Liver (tissue), 9 donors: ENCODE measurements around the gene RERE. TPM values are rescaled to one million over a fixed set of nuclear protein-coding genes. Genes with fewer than 3 reads are reported as not detected.

Experiments
- DNase-seq: peaks from one replicate; pipeline ENCODE4 v3.0.0-alpha.2; 2017; ENCODE audit warnings: low spot score
- H3K27ac ChIP-seq, 2 donors: one replicate each; pipeline ENCODE4 v1.7.0; 2013; ENCODE audit warnings: inconsistent platforms in 2 of 2, low read length in 2 of 2, control low read depth in 1 of 2, low read depth in 1 of 2, mild to moderate bottlenecking in 1 of 2
- H3K27me3 ChIP-seq, 4 donors: one replicate each; pipeline versions ENCODE4 v1.6.1 to v1.7.0; 2013; ENCODE audit warnings: low read length in 3 of 4, inconsistent platforms in 1 of 4, mild to moderate bottlenecking in 1 of 4, moderate library complexity in 1 of 4; ENCODE audit not compliant: control insufficient read depth in 4 of 4, insufficient read depth in 4 of 4
- H3K36me3 ChIP-seq, 4 donors: one replicate each; pipeline versions ENCODE4 v1.6.1 to v1.7.0; 2013; ENCODE audit warnings: low read length in 3 of 4, mild to moderate bottlenecking in 3 of 4, low read depth in 1 of 4, moderate library complexity in 1 of 4; ENCODE audit not compliant: control insufficient read depth in 4 of 4, insufficient read depth in 3 of 4
- H3K4me1 ChIP-seq, 4 donors: one replicate each; pipeline versions ENCODE4 v1.6.1 to v1.7.0; 2013; ENCODE audit warnings: low read length in 3 of 4, mild to moderate bottlenecking in 3 of 4, moderate library complexity in 1 of 4; ENCODE audit not compliant: control insufficient read depth in 4 of 4, insufficient read depth in 4 of 4
- H3K4me3 ChIP-seq, 3 donors: one replicate each; pipeline versions ENCODE4 v1.6.1 to v1.7.0; 2013; ENCODE audit warnings: low read length in 3 of 3, control low read depth in 1 of 3, low read depth in 1 of 3, mild to moderate bottlenecking in 1 of 3
- H3K9ac ChIP-seq, 2 donors: one replicate each; pipeline ENCODE4 v1.7.0; 2013; ENCODE audit warnings: low read length in 2 of 2, mild to moderate bottlenecking in 2 of 2, moderate library complexity in 2 of 2, control low read depth in 1 of 2, low read depth in 1 of 2
- H3K9me3 ChIP-seq, 4 donors: one replicate each; pipeline versions ENCODE4 v1.6.1 to v1.7.0; 2013; ENCODE audit warnings: low read length in 3 of 4; ENCODE audit not compliant: control insufficient read depth in 4 of 4
- ATF3 ChIP-seq: IDR thresholded peaks from 2 replicates; pipeline ENCODE4 v1.6.1; 2016; ENCODE audit warnings: antibody characterized with exemption
- CTCF ChIP-seq: fragments of 150-350 bp; IDR thresholded peaks from 2 replicates; pipeline ENCODE4 v1.5.1; 2017; ENCODE audit warnings: improper control_type of control experiment, low read depth, low read length; ENCODE audit not compliant: missing input control
- EGR1 ChIP-seq, 2 donors: IDR thresholded peaks; 2 replicates each; pipeline ENCODE4 v1.6.1; 2016 to 2018; ENCODE audit warnings: antibody characterized with exemption in 2 of 2, low read depth in 2 of 2
- FOXA1 ChIP-seq: IDR thresholded peaks from 2 replicates; pipeline ENCODE4 v1.6.1; 2016; ENCODE audit warnings: antibody characterized with exemption
- FOXA2 ChIP-seq: IDR thresholded peaks from 2 replicates; pipeline ENCODE4 v1.6.1; 2016; ENCODE audit warnings: antibody characterized with exemption
- GABPA ChIP-seq, 2 donors: IDR thresholded peaks in 1 of 2; conservative IDR thresholded peaks in 1 of 2; 2 replicates each; pipeline ENCODE4 v1.6.1; 2016; ENCODE audit warnings: antibody characterized with exemption in 2 of 2, mild to moderate bottlenecking in 1 of 2, moderate library complexity in 1 of 2
- HNF4A ChIP-seq, 2 donors: conservative IDR thresholded peaks; 2 replicates each; pipeline ENCODE4 v1.6.1; 2016; ENCODE audit warnings: antibody characterized with exemption in 2 of 2, mild to moderate bottlenecking in 2 of 2
- HNF4G ChIP-seq: IDR thresholded peaks from 2 replicates; pipeline ENCODE4 v1.6.1; 2016; ENCODE audit warnings: antibody characterized with exemption
- JUND ChIP-seq, 2 donors: IDR thresholded peaks; 2 replicates each; pipeline ENCODE4 v1.6.1; 2016; ENCODE audit warnings: antibody characterized with exemption in 2 of 2
- MAX ChIP-seq: IDR thresholded peaks from 2 replicates; pipeline ENCODE4 v1.6.1; 2016; ENCODE audit warnings: antibody characterized with exemption
- NR2F2 ChIP-seq: IDR thresholded peaks from 2 replicates; pipeline ENCODE4 v1.6.1; 2016; ENCODE audit warnings: antibody characterized with exemption
- RAD21 ChIP-seq, 2 donors: IDR thresholded peaks; 2 replicates each; pipeline ENCODE4 v1.6.1; 2016; ENCODE audit warnings: antibody characterized with exemption in 2 of 2, mild to moderate bottlenecking in 2 of 2
- SP1 ChIP-seq: IDR thresholded peaks from 2 replicates; pipeline ENCODE4 v1.6.1; 2018; ENCODE audit warnings: antibody characterized with exemption, mild to moderate bottlenecking
- TAF1 ChIP-seq: conservative IDR thresholded peaks from 2 replicates; pipeline ENCODE4 v1.6.1; 2016; ENCODE audit warnings: antibody characterized with exemption, mild to moderate bottlenecking
- YY1 ChIP-seq: IDR thresholded peaks from 2 replicates; pipeline ENCODE4 v1.6.1; 2016; ENCODE audit warnings: antibody characterized with exemption, mild to moderate bottlenecking
- ZBTB33 ChIP-seq: IDR thresholded peaks from 2 replicates; pipeline ENCODE4 v1.6.1; 2016; ENCODE audit warnings: antibody characterized with exemption
- WGBS: extraction: QIAGEN DNeasy Blood & Tissue Kit; methylation state at CpG from one replicate; pipeline ENCODE4 v1.1.7; 2013; 5-methylcytosine and 5-hydroxymethylcytosine counted together
- polyA plus RNA-seq, 2 donors: library from polyadenylated mRNA; stranded (reverse) in 1 of 2; unstranded in 1 of 2; fragments of 200-250 nt in 1 of 2; fragments of >200 nt in 1 of 2; fragmentation: Nextera tagmentation in 1 of 2; extraction: Ambion mirVana in 1 of 2; gene quantifications; one replicate each; pipeline versions ENCODE4 v1.2.1 to v1.2.3, GENCODE V29; 2013 to 2015
- total RNA-seq, 2 donors: library from RNA; depleted of rRNA; stranded (reverse); fragments of >200 nt; gene quantifications; one replicate each; pipeline ENCODE4 v1.2.3, GENCODE V29; 2014
- TF ChIP-seq, protein P1 (sequence below): IDR thresholded peaks from 2 replicates; pipeline ENCODE4 v1.6.1; 2016; ENCODE audit warnings: antibody characterized with exemption, mild to moderate bottlenecking
- donor health status: healthy.
- donor health status: healthy.
- donor health status: healthy.
- donor health status: healthy.
- donor health status: healthy.

Gene RERE
- total and polyA plus RNA-seq, 4 donors = 9.8 to 49.1 (median 24.8) TPM

DNA sequence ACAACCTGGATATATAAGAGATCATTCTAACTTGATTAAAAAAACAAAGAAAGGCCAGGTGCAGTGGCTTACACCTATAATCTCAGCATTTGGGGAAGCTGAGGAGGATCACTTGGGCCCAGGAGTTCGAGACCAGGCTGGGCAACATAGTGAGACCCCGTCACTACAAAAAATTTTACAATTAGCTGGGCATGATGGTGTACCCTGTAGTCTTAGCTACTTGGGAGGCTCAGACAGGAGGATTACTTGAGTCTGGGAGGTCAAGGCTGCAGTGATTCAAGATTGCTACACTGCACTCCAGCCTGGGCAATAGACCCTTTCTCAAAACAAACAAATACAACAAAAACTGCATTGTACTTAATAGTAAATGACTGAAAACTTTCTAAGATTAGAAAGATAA lies 330.2 kb downstream of the RERE start:
- no peak for TF ChIP-seq FOXA2
- no peak for TF ChIP-seq RAD21 (IDR thresholded peaks at IDR 0.05)
- TF ChIP-seq HNF4G = no peak
- TF ChIP-seq NR2F2 = no peak
- TF ChIP-seq YY1 = no peak
- TF ChIP-seq GABPA (IDR thresholded peaks at IDR 0.05 in 1 of 2, conservative IDR thresholded peaks at IDR 0.05 in 1 of 2) = no peak
- TF ChIP-seq EGR1 (IDR thresholded peaks at IDR 0.05; ENCODE audit: low read depth in 2 of 2) = no peak
- no peak for TF ChIP-seq SP1
- no peak for TF ChIP-seq JUND (IDR thresholded peaks at IDR 0.05)
- no peak for TF ChIP-seq ZBTB33
- TF ChIP-seq CTCF = no peak
- TF ChIP-seq TAF1 = no peak
- no peak for TF ChIP-seq FOXA1
- no peak for DNase-seq
- Histone ChIP-seq H3K9me3 (no peaks in the 10 kb centered on the region), H3K27me3 (no peaks in the 10 kb centered on the region), H3K9ac (no peak overlapping the region), H3K4me1 (no peaks in the 10 kb centered on the region), H3K4me3 (no peak overlapping the region), H3K27ac (no peak overlapping the region), H3K36me3 (no peaks in the 10 kb centered on the region)
- WGBS = 98% methylated on average over 2 of the region's 2 CpGs

DNA sequence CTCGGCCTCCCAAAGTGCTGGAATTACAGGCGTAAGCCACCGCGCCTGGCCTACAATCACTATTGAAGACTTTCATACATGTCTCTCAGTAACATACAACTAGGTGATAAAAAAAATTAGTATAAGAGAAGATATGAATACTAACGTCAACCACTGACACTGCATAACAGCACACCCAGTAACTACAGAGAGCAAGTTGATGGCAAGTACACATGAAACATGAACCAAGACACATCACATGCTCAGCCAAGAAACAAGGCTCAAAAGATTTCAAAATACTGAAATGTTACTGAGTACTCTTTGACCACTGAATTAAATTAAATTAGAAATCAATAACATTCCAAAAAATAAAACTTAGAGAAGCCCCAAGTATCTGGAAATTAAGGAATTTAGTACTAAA lies 331.4 kb downstream of the RERE start:
- Histone ChIP-seq H3K27me3 (no peaks in the 10 kb centered on the region), H3K4me3 (no peak overlapping the region), H3K27ac (no peak overlapping the region), H3K9me3 (no peaks in the 10 kb centered on the region), H3K4me1 (no peaks in the 10 kb centered on the region), H3K9ac (no peak overlapping the region), H3K36me3 (no peaks in the 10 kb centered on the region)
- no peak for TF ChIP-seq JUND (IDR thresholded peaks at IDR 0.05)
- TF ChIP-seq TAF1 = no peak
- TF ChIP-seq HNF4A (conservative IDR thresholded peaks at IDR 0.05) = no peak
- TF ChIP-seq, protein P1, sequence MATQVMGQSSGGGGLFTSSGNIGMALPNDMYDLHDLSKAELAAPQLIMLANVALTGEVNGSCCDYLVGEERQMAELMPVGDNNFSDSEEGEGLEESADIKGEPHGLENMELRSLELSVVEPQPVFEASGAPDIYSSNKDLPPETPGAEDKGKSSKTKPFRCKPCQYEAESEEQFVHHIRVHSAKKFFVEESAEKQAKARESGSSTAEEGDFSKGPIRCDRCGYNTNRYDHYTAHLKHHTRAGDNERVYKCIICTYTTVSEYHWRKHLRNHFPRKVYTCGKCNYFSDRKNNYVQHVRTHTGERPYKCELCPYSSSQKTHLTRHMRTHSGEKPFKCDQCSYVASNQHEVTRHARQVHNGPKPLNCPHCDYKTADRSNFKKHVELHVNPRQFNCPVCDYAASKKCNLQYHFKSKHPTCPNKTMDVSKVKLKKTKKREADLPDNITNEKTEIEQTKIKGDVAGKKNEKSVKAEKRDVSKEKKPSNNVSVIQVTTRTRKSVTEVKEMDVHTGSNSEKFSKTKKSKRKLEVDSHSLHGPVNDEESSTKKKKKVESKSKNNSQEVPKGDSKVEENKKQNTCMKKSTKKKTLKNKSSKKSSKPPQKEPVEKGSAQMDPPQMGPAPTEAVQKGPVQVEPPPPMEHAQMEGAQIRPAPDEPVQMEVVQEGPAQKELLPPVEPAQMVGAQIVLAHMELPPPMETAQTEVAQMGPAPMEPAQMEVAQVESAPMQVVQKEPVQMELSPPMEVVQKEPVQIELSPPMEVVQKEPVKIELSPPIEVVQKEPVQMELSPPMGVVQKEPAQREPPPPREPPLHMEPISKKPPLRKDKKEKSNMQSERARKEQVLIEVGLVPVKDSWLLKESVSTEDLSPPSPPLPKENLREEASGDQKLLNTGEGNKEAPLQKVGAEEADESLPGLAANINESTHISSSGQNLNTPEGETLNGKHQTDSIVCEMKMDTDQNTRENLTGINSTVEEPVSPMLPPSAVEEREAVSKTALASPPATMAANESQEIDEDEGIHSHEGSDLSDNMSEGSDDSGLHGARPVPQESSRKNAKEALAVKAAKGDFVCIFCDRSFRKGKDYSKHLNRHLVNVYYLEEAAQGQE = no peak
- no peak for TF ChIP-seq ZBTB33
- TF ChIP-seq ATF3 = no peak
- no peak for TF ChIP-seq CTCF
- TF ChIP-seq MAX = no peak
- 97% methylated on average over 5 of the region's 5 CpGs for WGBS
- no peak for DNase-seq
